Panc1 (cell line): ENCODE measurements around the gene KRT85. TPM values are rescaled to one million over a fixed set of nuclear protein-coding genes. Genes with fewer than 3 reads are reported as not detected.

Experiments used
- ATAC-seq: fragments of 200-7000 bp; cut with Tn5 transposase; 2 replicates; pipeline ENCODE4 v1.9.1; 2020; ENCODE audit warnings: mild to moderate bottlenecking, moderate library complexity
- BruUV-seq: library from RNA; stranded (reverse); fragments of 400-500 nt; replicated peaks from 2 replicates; lab custom pipeline; 2021; lab: Mats Ljungman, UMichigan
- CTCF ChIA-PET: fragments of 300-600 bp; sonication (Branson Sonifier 250); formaldehyde crosslinking; loops from one replicate; lab custom pipeline; 2022; ENCODE audit warnings: antibody characterized with exemption; lab: Charles Lee
- POLR2A ChIA-PET: fragments of 300-600 bp; sonication (Branson Sonifier 250); formaldehyde crosslinking; loops from one replicate; lab custom pipeline; 2022; ENCODE audit warnings: antibody characterized with exemption; lab: Charles Lee
- DNase-seq: peaks from one replicate; pipeline ENCODE4 v3.0.0-alpha.2; 2010; ENCODE audit warnings: low read depth, low spot score
- H3K27ac ChIP-seq: 2 replicates; pipeline ENCODE4 v1.5.1; 2011; ENCODE audit warnings: mild to moderate bottlenecking, low read length, inconsistent platforms
- H3K27me3 ChIP-seq: fragments of 200-500 bp; sonication (Bioruptor generic); 2 replicates; pipeline ENCODE4 v1.6.0; 2014; ENCODE audit warnings: low read length, inconsistent platforms; ENCODE audit not compliant: control insufficient read depth, insufficient read depth
- H3K36me3 ChIP-seq: fragments of 200-500 bp; sonication (Bioruptor generic); 2 replicates; pipeline ENCODE4 v1.5.1; 2014; ENCODE audit warnings: inconsistent platforms, mild to moderate bottlenecking, low read length, moderate library complexity; ENCODE audit not compliant: control insufficient read depth, insufficient read depth
- H3K4me1 ChIP-seq: 2 replicates; pipeline ENCODE4 v1.5.1; 2011; ENCODE audit warnings: inconsistent platforms, mild to moderate bottlenecking, low read length, moderate library complexity; ENCODE audit not compliant: control insufficient read depth, insufficient read depth
- H3K4me3 ChIP-seq, 2 experiments: 2 replicates each; pipeline ENCODE4 v1.5.1; 2011 to 2012; ENCODE audit warnings: low read depth in 2 of 2, low read length in 2 of 2, mild to moderate bottlenecking in 2 of 2, inconsistent platforms in 1 of 2, moderate library complexity in 1 of 2
- H3K9me3 ChIP-seq: fragments of 200-500 bp; sonication (Bioruptor generic); 2 replicates; pipeline ENCODE4 v1.5.1; 2014; ENCODE audit warnings: low read depth, mild to moderate bottlenecking, inconsistent platforms, low read length, moderate library complexity; ENCODE audit not compliant: control insufficient read depth, insufficient read depth
- CTCF ChIP-seq: fragments of 450-650 bp; IDR thresholded peaks from 2 replicates; pipeline ENCODE4 v1.5.1; 2017; ENCODE audit warnings: mild to moderate bottlenecking
- POLR2AphosphoS5 ChIP-seq: IDR thresholded peaks from 2 replicates; pipeline ENCODE4 v1.6.1; 2012; ENCODE audit warnings: mild to moderate bottlenecking, low read depth, low read length, moderate library complexity
- REST ChIP-seq, 2 experiments: IDR thresholded peaks; 2 replicates each; pipeline ENCODE4 v1.6.1; 2011 to 2012; ENCODE audit warnings: low read depth in 2 of 2, control low read depth in 1 of 2, low read length in 1 of 2, mild to moderate bottlenecking in 1 of 2, moderate library complexity in 1 of 2; ENCODE audit not compliant: insufficient read depth in 1 of 2
- SIN3A ChIP-seq: IDR thresholded peaks from 2 replicates; pipeline ENCODE4 v1.6.1; 2012; ENCODE audit warnings: low read depth, mild to moderate bottlenecking, low read length, moderate library complexity, borderline replicate concordance; ENCODE audit not compliant: insufficient read depth
- TCF7L2 ChIP-seq: IDR thresholded peaks from 2 replicates; pipeline ENCODE4 v1.6.1; 2011; ENCODE audit warnings: mild to moderate bottlenecking, low read depth, low read length, inconsistent platforms
- in situ Hi-C: cut with HindIII; loops from 2 replicates; pipeline ENCODE4 v1.10.0; 2016; ENCODE audit warnings: low sequenced_read_pairs, low pct_unique_long_range_greater_than_20kb
- intact Hi-C: fragments of 100-400 bp; cut with micrococcal nuclease; formaldehyde crosslinking; loops from one replicate; pipeline ENCODE4 v1.10.0; 2022; ENCODE audit not compliant: unreplicated experiment
- total RNA-seq: library from RNA; stranded (reverse); gene quantifications from one replicate; pipeline ENCODE4 v1.2.1, GENCODE V29; 2021; ENCODE audit not compliant: unreplicated experiment

The KRT85 gene
- total RNA-seq, 1 experiment from 2014 or later: not detected

- intact Hi-C loops (loop anchor here (10.0 kb wide), 1 partner anchor 222 kb away; no protein-coding TSS in a partner anchor), in situ Hi-C loops (no loop called here)
- H3K9me3 ChIP-seq: no peaks in the 10 kb centered on the region
- POLR2A ChIA-PET: no interaction called here
- H3K4me3 ChIP-seq: no peak overlapping the region
- BruUV-seq: no TSS peak
- H3K4me1 ChIP-seq: no peaks in the 10 kb centered on the region
- ATAC-seq: no peak
- CTCF ChIA-PET: no interaction called here
- H3K36me3 ChIP-seq: no peaks in the 10 kb centered on the region
- no peak overlapping the region for H3K27ac ChIP-seq
- DNase-seq: no peak
- TF ChIP-seq SIN3A (no peak), REST (IDR thresholded peaks at IDR 0.05; ENCODE audit: insufficient read depth in 1 of 2, low read depth in 2 of 2, low read length in 1 of 2) (no peak), CTCF (no peak), TCF7L2 (no peak), POLR2AphosphoS5 (no peak)
- no peaks in the 10 kb centered on the region for H3K27me3 ChIP-seq
Observed at GRCh38 chr12:52377266-52377665, 10.0 kb upstream of the KRT85 start.

- H3K4me1 ChIP-seq: no peaks in the 10 kb centered on the region; the same call in 1 of the 2 replicates
- POLR2A ChIA-PET: no interaction called here
- intact Hi-C loops: loop anchor here (5.0 to 10.0 kb wide), 2 partner anchors 218 to 505 kb away; no protein-coding TSS in a partner anchor
Observed at GRCh38 chr12:52372216-52373154, 5.2 kb upstream of the KRT85 start.

More at GRCh38 chr12:52372216-52373154, 5.2 kb upstream of the KRT85 start:
- in situ Hi-C loops: no loop called here
- Histone ChIP-seq H3K4me3 (no peak overlapping the region), H3K27ac (no peak overlapping the region), H3K36me3 (no peaks in the 10 kb centered on the region), H3K27me3 (no peaks in the 10 kb centered on the region), H3K9me3 (no peaks in the 10 kb centered on the region)
- TF ChIP-seq TCF7L2 (no peak), REST (IDR thresholded peaks at IDR 0.05; ENCODE audit: insufficient read depth in 1 of 2, low read depth in 2 of 2, low read length in 1 of 2) (no peak), POLR2AphosphoS5 (no peak), SIN3A (no peak), CTCF (peak; percentile 93)
- no TSS peak for BruUV-seq
- CTCF ChIA-PET: interaction anchor here (0.5 to 2.6 kb wide), 8 partner anchors 25 to 507 kb away, joined by 3 to 19 read pairs (median 4); no protein-coding TSS in a partner anchor
- peak; percentile 71 for DNase-seq
- ATAC-seq: peak; percentile 95
